OCI-LY3 (cell line): Measurements from ENCODE around the gene TIGD3.
A peak's percentile ranks its signal among the peaks of the same experiment; 100 is the strongest.

Experiments
- H2AFZ ChIP-seq: fragments of 200-600, 300-600 bp; shearing (Covaris generic); 2 replicates; pipeline ENCODE4 v1.6.0; 2014; ENCODE audit warnings: antibody characterized with exemption, low read depth, low read length
- H3K27ac ChIP-seq: fragments of 200-600, 300-600 bp; sonication (generic); 2 replicates; pipeline ENCODE4 v1.5.1; 2014; ENCODE audit warnings: mild to moderate bottlenecking, low read length, moderate library complexity, mixed read lengths
- H3K27me3 ChIP-seq: fragments of 200-600, 300-600 bp; sonication (generic); 2 replicates; pipeline ENCODE4 v1.6.1; 2014; ENCODE audit warnings: low read depth, low read length, mixed read lengths
- H3K36me3 ChIP-seq: fragments of 200-600, 300-600 bp; sonication (generic); replicated peaks from 2 replicates; pipeline ENCODE3; 2014; ENCODE audit warnings: low read depth, low read length, mixed read lengths
- H3K4me1 ChIP-seq: fragments of 300-600, 200-600 bp; sonication (generic); 2 replicates; pipeline ENCODE4 v1.6.1; 2014; ENCODE audit warnings: low read length, mixed read lengths
- H3K4me2 ChIP-seq: fragments of 200-600, 300-600 bp; sonication (generic); 2 replicates; pipeline ENCODE4 v1.6.1; 2014; ENCODE audit warnings: low read length, mixed read lengths
- H3K4me3 ChIP-seq: fragments of 300-600, 200-600 bp; sonication (generic); 2 replicates; pipeline ENCODE4 v1.5.1; 2014; ENCODE audit warnings: antibody characterized with exemption, mild to moderate bottlenecking, low read length, moderate library complexity
- H3K79me2 ChIP-seq: fragments of 300-600, 200-600 bp; shearing (Covaris generic); 2 replicates; pipeline ENCODE4 v1.6.1; 2014; ENCODE audit warnings: mild to moderate bottlenecking, low read length, mixed read lengths
- H3K9ac ChIP-seq: fragments of 300-600, 200-600 bp; shearing (Covaris generic); 2 replicates; pipeline ENCODE4 v1.6.0; 2014; ENCODE audit warnings: mild to moderate bottlenecking, low read length, moderate library complexity
- H3K9me3 ChIP-seq: fragments of 200-600, 300-600 bp; shearing (Covaris generic); 2 replicates; pipeline ENCODE4 v1.6.1; 2014; ENCODE audit warnings: low read length, mixed read lengths; ENCODE audit not compliant: insufficient read depth
- H4K20me1 ChIP-seq: fragments of 200-600, 300-600 bp; sonication (generic); 2 replicates; pipeline ENCODE4 v1.6.1; 2016; ENCODE audit warnings: low read length, mixed read lengths; ENCODE audit not compliant: insufficient read depth
- CTCF ChIP-seq: fragments of 200-600, 300-600 bp; sonication (generic); IDR thresholded peaks from 2 replicates; pipeline ENCODE4 v1.5.1; 2014; ENCODE audit warnings: antibody characterized with exemption, low read length, low read depth
- EZH2phosphoT487 ChIP-seq: fragments of 200-600 bp; shearing (Covaris generic); IDR thresholded peaks from 2 replicates; pipeline ENCODE4 v1.6.1; 2018; ENCODE audit warnings: antibody characterized with exemption, mixed run types, low read depth

TIGD3 gene

GRCh38 chr11:65388731-65389130 lies 34.2 kb downstream of the TIGD3 start:
- Histone ChIP-seq H3K4me3 (no peak overlapping the region), H3K79me2 (peaks cover 4% of the 10 kb centered on the region), H3K9ac (no peak overlapping the region), H3K36me3 (peaks cover 14% of the 10 kb centered on the region), H3K27me3 (no peaks in the 10 kb centered on the region), H4K20me1 (peaks cover 5% of the 10 kb centered on the region; the same call in 1 of the 2 replicates), H3K4me2 (no peak overlapping the region), H2AFZ (no peak overlapping the region), H3K27ac (no peak overlapping the region), H3K9me3 (no peaks in the 10 kb centered on the region), H3K4me1 (peaks cover 31% of the 10 kb centered on the region)
- TF ChIP-seq CTCF (no peak), EZH2phosphoT487 (no peak)

- Histone ChIP-seq H3K4me1 (peaks cover 25% of the 10 kb centered on the region), H3K4me2 (no peak overlapping the region), H4K20me1 (peaks cover 5% of the 10 kb centered on the region; the same call in 1 of the 2 replicates), H3K27ac (no peak overlapping the region), H3K36me3 (peaks cover 19% of the 10 kb centered on the region), H3K9ac (no peak overlapping the region), H3K9me3 (no peaks in the 10 kb centered on the region), H3K4me3 (no peak overlapping the region), H2AFZ (no peak overlapping the region), H3K27me3 (no peaks in the 10 kb centered on the region), H3K79me2 (peaks cover 4% of the 10 kb centered on the region)
- no peak for TF ChIP-seq EZH2phosphoT487
- no peak for TF ChIP-seq CTCF
These were observed 34.9 kb downstream of the TIGD3 start for GRCh38 chr11:65389294-65389980.

- H3K79me2 ChIP-seq = peaks cover 4% of the 10 kb centered on the region
- no peak overlapping the region for H3K4me3 ChIP-seq
- peaks cover 23% of the 10 kb centered on the region for H3K36me3 ChIP-seq
- TF ChIP-seq CTCF (no peak), EZH2phosphoT487 (no peak)
- no peak overlapping the region for H2AFZ ChIP-seq
- no peak overlapping the region for H3K9ac ChIP-seq
- H3K27me3 ChIP-seq = no peaks in the 10 kb centered on the region
- no peak overlapping the region for H3K27ac ChIP-seq
- H3K9me3 ChIP-seq = no peaks in the 10 kb centered on the region
- peaks cover 25% of the 10 kb centered on the region for H3K4me1 ChIP-seq
- H4K20me1 ChIP-seq = peaks cover 5% of the 10 kb centered on the region; the same call in 1 of the 2 replicates
- H3K4me2 ChIP-seq = no peak overlapping the region
These were observed 35.8 kb downstream of the TIGD3 start for GRCh38 chr11:65390099-65390941.

GRCh38 chr11:65390996-65391395 lies 36.4 kb downstream of the TIGD3 start:
- no peaks in the 10 kb centered on the region for H3K27me3 ChIP-seq
- H3K4me2 ChIP-seq = peak overlapping the region; percentile 33; the same call in 1 of the 2 replicates
- H3K36me3 ChIP-seq = peaks cover 23% of the 10 kb centered on the region
- H4K20me1 ChIP-seq = peaks cover 5% of the 10 kb centered on the region; the same call in 1 of the 2 replicates
- H3K4me1 ChIP-seq = peaks cover 23% of the 10 kb centered on the region
- H3K79me2 ChIP-seq = peaks cover 4% of the 10 kb centered on the region
- no peak overlapping the region for H3K27ac ChIP-seq
- H3K4me3 ChIP-seq = no peak overlapping the region
- H2AFZ ChIP-seq = no peak overlapping the region
- H3K9me3 ChIP-seq = no peaks in the 10 kb centered on the region
- H3K9ac ChIP-seq = no peak overlapping the region
- TF ChIP-seq EZH2phosphoT487 (no peak), CTCF (no peak)
